ENCODE results near the gene CTNNA3.

- TF ChIP-seq EP300 (IDR thresholded peaks at IDR 0.05), result no peak
- no peak for TF ChIP-seq POLR2AphosphoS5 (IDR thresholded peaks at IDR 0.05)
Observed at GRCh38 chr10:66144016-66144415, 1552.0 kb downstream of the CTNNA3 start.
